OCI-LY1 (cell line): Measurements from ENCODE around the gene IGFBP2.

Experiments used
- EZH2 ChIP-seq: fragments of 200-600 bp; sonication (generic), shearing (Covaris generic); IDR thresholded peaks from 2 replicates; pipeline ENCODE4 v1.8.0; 2017; ENCODE audit warnings: borderline replicate concordance, mixed run types, mild to moderate bottlenecking, antibody characterized with exemption, low read length, moderate library complexity, mixed read lengths
- TF ChIP-seq, protein P1 (sequence below): fragments of 200-600 bp; sonication (generic), shearing (Covaris generic); IDR thresholded peaks from 2 replicates; pipeline ENCODE4 v1.5.1; 2017; ENCODE audit warnings: mild to moderate bottlenecking, antibody characterized with exemption, low read length, moderate library complexity, mixed read lengths

DNA sequence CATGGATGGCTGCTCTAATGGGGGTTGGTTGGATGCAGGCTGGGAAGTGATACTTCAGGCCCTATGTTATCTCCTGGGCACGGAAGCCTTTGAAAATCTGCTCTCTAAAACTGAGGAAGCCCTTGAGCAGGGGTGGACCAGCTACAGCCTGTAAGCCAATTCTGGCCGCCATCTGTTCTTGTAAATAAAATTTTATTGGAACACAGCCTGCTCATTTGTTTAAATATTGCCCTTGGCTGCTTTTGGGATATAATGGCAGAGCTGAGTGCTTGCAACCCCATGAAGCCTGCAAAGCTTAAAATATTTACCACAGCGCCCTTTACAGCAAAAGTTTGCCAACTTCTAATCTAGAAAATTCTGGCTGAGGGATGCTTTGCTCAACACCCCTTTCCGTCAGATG, 11.9 kb upstream of the IGFBP2 start:
- TF ChIP-seq, protein P1, sequence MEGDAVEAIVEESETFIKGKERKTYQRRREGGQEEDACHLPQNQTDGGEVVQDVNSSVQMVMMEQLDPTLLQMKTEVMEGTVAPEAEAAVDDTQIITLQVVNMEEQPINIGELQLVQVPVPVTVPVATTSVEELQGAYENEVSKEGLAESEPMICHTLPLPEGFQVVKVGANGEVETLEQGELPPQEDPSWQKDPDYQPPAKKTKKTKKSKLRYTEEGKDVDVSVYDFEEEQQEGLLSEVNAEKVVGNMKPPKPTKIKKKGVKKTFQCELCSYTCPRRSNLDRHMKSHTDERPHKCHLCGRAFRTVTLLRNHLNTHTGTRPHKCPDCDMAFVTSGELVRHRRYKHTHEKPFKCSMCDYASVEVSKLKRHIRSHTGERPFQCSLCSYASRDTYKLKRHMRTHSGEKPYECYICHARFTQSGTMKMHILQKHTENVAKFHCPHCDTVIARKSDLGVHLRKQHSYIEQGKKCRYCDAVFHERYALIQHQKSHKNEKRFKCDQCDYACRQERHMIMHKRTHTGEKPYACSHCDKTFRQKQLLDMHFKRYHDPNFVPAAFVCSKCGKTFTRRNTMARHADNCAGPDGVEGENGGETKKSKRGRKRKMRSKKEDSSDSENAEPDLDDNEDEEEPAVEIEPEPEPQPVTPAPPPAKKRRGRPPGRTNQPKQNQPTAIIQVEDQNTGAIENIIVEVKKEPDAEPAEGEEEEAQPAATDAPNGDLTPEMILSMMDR, result no peak
- TF ChIP-seq EZH2, result no peak
